ENCODE results near the gene MTRFR. TPM values are rescaled to one million over a fixed set of nuclear protein-coding genes. Genes with fewer than 3 reads are reported as not detected.
"Not testable (repeated sequence)": the region's sequence is repeated elsewhere in the genome, so short reads cannot be mapped to it uniquely, and the experiment has no call there.

Gene MTRFR
- total and polyA plus RNA-seq, 12 donors, result 12.2 to 23.3 (median 15.2) TPM

- 56 to 82% (median 60%) methylated on average over 5 to 13 of the region's 13 CpGs for WGBS, 4 donors
- no peaks in the 10 kb centered on the region for H3K27me3 ChIP-seq
- no peak for TF ChIP-seq CTCF (IDR thresholded peaks at IDR 0.05)
- TF ChIP-seq POLR2A (IDR thresholded peaks at IDR 0.05), result no peak
- peaks cover 0 to 24% of the 10 kb centered on the region in 2 donors for H3K36me3 ChIP-seq (replicated peaks in 1 of 2)
- DNase-seq, result peak in 4 of 7 donors; percentile 47 to 65 (median 56)
- intact Hi-C loops (cut with DNase I), result no loop called here
- H3K27ac ChIP-seq, result peak overlapping the region in 1 of 5 donors; percentile 55
- H3K4me1 ChIP-seq (replicated peaks in 1 of 2), result peaks cover 9 to 13% of the 10 kb centered on the region in 2 donors
- H3K4me3 ChIP-seq, result no peak overlapping the region
- no peaks in the 10 kb centered on the region for H3K9me3 ChIP-seq (replicated peaks in 1 of 3)
Measured at GRCh38 chr12:123250471-123251383, 17.5 kb downstream of the MTRFR start.

- TF ChIP-seq CTCF (IDR thresholded peaks at IDR 0.05) (no peak), POLR2A (IDR thresholded peaks at IDR 0.05) (no peak)
- intact Hi-C loops (cut with DNase I), result no loop called here
- peaks cover 9 to 13% of the 10 kb centered on the region in 2 donors for H3K4me1 ChIP-seq (replicated peaks in 1 of 2)
- H3K27ac ChIP-seq, result peak overlapping the region in 1 of 5 donors; percentile 55
- WGBS, 4 donors, result 82 to 90% (median 84%) methylated on average over 7 to 8 of the region's 8 CpGs
- DNase-seq, result no peak
- H3K27me3 ChIP-seq, result no peaks in the 10 kb centered on the region
- no peak overlapping the region for H3K4me3 ChIP-seq
- H3K36me3 ChIP-seq (replicated peaks in 1 of 2), result peaks cover 0 to 32% of the 10 kb centered on the region in 2 donors
- H3K9me3 ChIP-seq (replicated peaks in 1 of 3), result no peaks in the 10 kb centered on the region
Measured at GRCh38 chr12:123251403-123252076, 18.3 kb downstream of the MTRFR start.

- H3K4me3 ChIP-seq; H3K27me3 ChIP-seq; H3K9me3 ChIP-seq (replicated peaks in 1 of 3); DNase-seq; intact Hi-C loops (cut with DNase I); H3K27ac ChIP-seq: not testable (repeated sequence)
- peaks cover 0 to 40% of the 10 kb centered on the region in 2 donors for H3K36me3 ChIP-seq (replicated peaks in 1 of 2)
- WGBS, 4 donors, result 75 to 78% (median 76%) methylated on average over 8 to 9 of the region's 9 CpGs
- peaks cover 9 to 13% of the 10 kb centered on the region in 2 donors for H3K4me1 ChIP-seq (replicated peaks in 1 of 2)
Measured at GRCh38 chr12:123252365-123252764, 19.1 kb downstream of the MTRFR start.

- Histone ChIP-seq H3K36me3 (replicated peaks in 1 of 2) (peaks cover 0 to 50% of the 10 kb centered on the region in 2 donors), H3K27ac (no peak overlapping the region), H3K4me3 (no peak overlapping the region), H3K27me3 (no peaks in the 10 kb centered on the region), H3K9me3 (replicated peaks in 1 of 3) (no peaks in the 10 kb centered on the region), H3K4me1 (replicated peaks in 1 of 2) (peaks cover 9 to 13% of the 10 kb centered on the region in 2 donors)
- DNase-seq, result peak in 1 of 7 donors; percentile 50
- intact Hi-C loops (cut with DNase I), result no loop called here
- TF ChIP-seq CTCF (IDR thresholded peaks at IDR 0.05) (no peak), POLR2A (IDR thresholded peaks at IDR 0.05) (no peak)
- WGBS, 4 donors, result 81 to 84% (median 83%) methylated on average over 23 to 24 of the region's 24 CpGs
Measured at GRCh38 chr12:123253641-123254459, 20.6 kb downstream of the MTRFR start.

All from adrenal gland (tissue), 12 donors.